Liver (tissue), 3 donors: Measurements from ENCODE around the gene LYRM7.

ENCODE experiments used
- CTCF ChIP-seq: fragments of 150-350 bp; IDR thresholded peaks from 2 replicates; pipeline ENCODE4 v1.5.1; 2017; ENCODE audit warnings: improper control_type of control experiment, low read depth, low read length; ENCODE audit not compliant: missing input control
- GABPA ChIP-seq, 2 donors: IDR thresholded peaks in 1 of 2; conservative IDR thresholded peaks in 1 of 2; 2 replicates each; pipeline ENCODE4 v1.6.1; 2016; ENCODE audit warnings: antibody characterized with exemption in 2 of 2, mild to moderate bottlenecking in 1 of 2, moderate library complexity in 1 of 2
- JUND ChIP-seq, 2 donors: IDR thresholded peaks; 2 replicates each; pipeline ENCODE4 v1.6.1; 2016; ENCODE audit warnings: antibody characterized with exemption in 2 of 2
- MAX ChIP-seq: IDR thresholded peaks from 2 replicates; pipeline ENCODE4 v1.6.1; 2016; ENCODE audit warnings: antibody characterized with exemption
- RAD21 ChIP-seq, 2 donors: IDR thresholded peaks; 2 replicates each; pipeline ENCODE4 v1.6.1; 2016; ENCODE audit warnings: antibody characterized with exemption in 2 of 2, mild to moderate bottlenecking in 2 of 2
- REST ChIP-seq: IDR thresholded peaks from 2 replicates; pipeline ENCODE4 v1.6.1; 2016; ENCODE audit warnings: antibody characterized with exemption, mild to moderate bottlenecking
- SP1 ChIP-seq: IDR thresholded peaks from 2 replicates; pipeline ENCODE4 v1.6.1; 2018; ENCODE audit warnings: antibody characterized with exemption, mild to moderate bottlenecking
- YY1 ChIP-seq: IDR thresholded peaks from 2 replicates; pipeline ENCODE4 v1.6.1; 2016; ENCODE audit warnings: antibody characterized with exemption, mild to moderate bottlenecking
- donor health status: healthy.
- donor health status: healthy.

GRCh38 chr5:131209506-131210150 lies 38.9 kb downstream of the LYRM7 start:
- no peak for TF ChIP-seq JUND (IDR thresholded peaks at IDR 0.05)
- TF ChIP-seq CTCF = no peak
- no peak for TF ChIP-seq YY1
- TF ChIP-seq MAX = no peak
- no peak for TF ChIP-seq GABPA (IDR thresholded peaks at IDR 0.05 in 1 of 2, conservative IDR thresholded peaks at IDR 0.05 in 1 of 2)
- TF ChIP-seq REST = no peak
- TF ChIP-seq RAD21 (IDR thresholded peaks at IDR 0.05) = peak in 1 of 2 donors; percentile 8
- peak; percentile 16 for TF ChIP-seq SP1
